Progenitor cell of endocrine pancreas (in vitro differentiated cells): Measurements from ENCODE around the gene LLGL2. TPM values are rescaled to one million over a fixed set of nuclear protein-coding genes. Genes with fewer than 3 reads are reported as not detected.

ENCODE experiments used
- DNase-seq: peaks from one replicate; pipeline ENCODE4 v3.0.0; 2021; ENCODE audit warnings: low spot score; ENCODE audit not compliant: unreplicated experiment
- H3K27ac Mint-ChIP-seq: 2 replicates; pipeline ENCODE4 v1.8.0; 2021; ENCODE audit warnings: mild to moderate bottlenecking, moderate library complexity, mixed read lengths
- H3K27me3 Mint-ChIP-seq: 2 replicates; pipeline ENCODE4 v1.8.0; 2021; ENCODE audit warnings: mixed read lengths
- H3K36me3 Mint-ChIP-seq: 2 replicates; pipeline ENCODE4 v1.8.0; 2022; ENCODE audit warnings: mixed read lengths; ENCODE audit not compliant: insufficient read depth
- H3K4me1 Mint-ChIP-seq: 2 replicates; pipeline ENCODE4 v1.8.0; 2021; ENCODE audit warnings: low read depth, mixed read lengths
- H3K4me3 Mint-ChIP-seq: 2 replicates; pipeline ENCODE4 v1.8.0; 2021; ENCODE audit warnings: low read depth, mild to moderate bottlenecking, moderate library complexity, mixed read lengths
- H3K9me3 Mint-ChIP-seq: 2 replicates; pipeline ENCODE4 v1.8.0; 2021; ENCODE audit warnings: low read depth, mixed read lengths
- CTCF ChIP-seq: fragments of 200-600 bp; sonication (generic); IDR thresholded peaks from one replicate; pipeline ENCODE4 v1.5.0; 2021; ENCODE audit warnings: antibody characterized with exemption, mild to moderate bottlenecking; ENCODE audit not compliant: unreplicated experiment
- total RNA-seq: library from RNA; stranded (reverse); gene quantifications from 2 replicates; pipeline ENCODE4 v1.2.1, GENCODE V29; 2021

Gene LLGL2
- total RNA-seq, 1 donor from 2014 or later, result 235 TPM

DNA sequence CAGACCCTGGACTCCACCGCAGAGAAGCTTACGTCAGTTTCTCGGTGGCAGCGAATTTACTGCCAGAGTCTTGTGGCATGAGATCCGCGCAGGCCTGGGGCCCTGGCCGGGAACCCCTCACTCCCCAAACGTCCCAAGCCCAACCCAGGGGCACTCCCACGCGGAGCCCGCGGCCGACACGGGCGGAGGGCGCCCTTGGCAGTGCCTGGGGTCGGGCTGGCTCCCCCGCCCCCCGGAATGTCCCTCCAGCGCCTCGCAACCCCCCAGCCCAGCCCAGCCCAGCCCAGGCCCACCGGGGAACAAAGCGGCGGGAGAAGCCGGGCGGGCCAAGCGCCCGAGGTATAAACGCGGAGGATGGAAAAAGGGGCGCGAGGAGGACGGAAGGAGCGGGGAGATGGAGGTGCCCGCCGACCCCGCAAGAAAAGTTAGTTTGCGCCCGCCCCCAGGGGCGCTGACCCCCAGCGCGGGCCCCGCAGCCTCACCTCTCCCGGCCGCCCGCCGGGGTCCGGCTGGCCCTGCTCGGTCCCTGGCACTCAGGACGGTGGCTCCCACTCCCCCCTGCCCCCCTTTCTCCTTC lies 10.5 kb upstream of the LLGL2 start:
- Mint-ChIP-seq H3K9me3 (no peaks in the 10 kb centered on the region), H3K27ac (peak overlapping the region; percentile 71), H3K4me3 (peak overlapping the region; percentile 83), H3K4me1 (peaks cover 26% of the 10 kb centered on the region), H3K36me3 (peaks cover 12% of the 10 kb centered on the region), H3K27me3 (no peaks in the 10 kb centered on the region)
- peak; percentile 42 for DNase-seq
- no peak for TF ChIP-seq CTCF

- Mint-ChIP-seq H3K27ac (peak within 1 kb of the TSS; percentile 92), H3K4me1 (peaks cover 26% of the 10 kb centered on the region), H3K4me3 (peak within 1 kb of the TSS; percentile 83), H3K27me3 (no peaks in the 10 kb centered on the region), H3K36me3 (peaks cover 12% of the 10 kb centered on the region), H3K9me3 (no peaks in the 10 kb centered on the region)
- DNase-seq, result peak; percentile 93
- TF ChIP-seq CTCF, result peak; percentile 98
Measured at GRCh38 chr17:75515496-75516254, 9.8 kb upstream of the LLGL2 start, which contains the start of gene CASKIN2. Gene CASKIN2, minus strand, starts transcription at chr17:75515537. Its CDS starts 1,733 bp downstream, at chr17:75513804.

DNA sequence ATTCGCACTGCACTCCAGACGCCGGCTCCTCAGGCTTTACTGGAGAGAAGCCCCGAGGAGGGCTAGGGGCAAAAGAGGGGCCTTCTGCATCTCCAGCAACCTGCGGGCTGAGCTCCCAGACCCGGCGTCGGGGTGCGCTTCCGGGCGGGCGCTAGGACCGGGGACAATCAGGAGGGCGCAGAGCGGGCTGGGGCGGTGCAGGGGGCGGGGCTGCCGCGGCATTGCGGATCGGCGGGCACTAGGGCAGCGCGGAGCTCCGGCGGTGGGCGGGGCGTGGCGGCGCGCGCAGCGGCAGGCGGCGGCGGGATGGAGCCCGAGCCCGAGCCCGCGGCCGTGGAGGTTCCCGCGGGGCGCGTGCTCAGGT lies 9.3 kb upstream of the LLGL2 start, which contains the start of gene TSEN54:
TSS of gene TSEN54 (plus strand) at position 274 of the 364 bp plus-strand sequence. CDS start at position 307, 33 bp downstream.
- Mint-ChIP-seq H3K4me1 (peaks cover 26% of the 10 kb centered on the region), H3K9me3 (no peaks in the 10 kb centered on the region), H3K4me3 (peak within 1 kb of the TSS; percentile 83), H3K27me3 (no peaks in the 10 kb centered on the region), H3K36me3 (peaks cover 12% of the 10 kb centered on the region), H3K27ac (peak within 1 kb of the TSS; percentile 92)
- TF ChIP-seq CTCF, result no peak
- DNase-seq, result peak; percentile 84

- DNase-seq, result peak; percentile 53
- Mint-ChIP-seq H3K27me3 (no peaks in the 10 kb centered on the region), H3K27ac (peak overlapping the region; percentile 91), H3K9me3 (no peaks in the 10 kb centered on the region), H3K4me1 (peaks cover 26% of the 10 kb centered on the region), H3K36me3 (peaks cover 12% of the 10 kb centered on the region), H3K4me3 (peak overlapping the region; percentile 83)
- TF ChIP-seq CTCF, result no peak
Measured at GRCh38 chr17:75516619-75517296, 8.7 kb upstream of the LLGL2 start.

DNA sequence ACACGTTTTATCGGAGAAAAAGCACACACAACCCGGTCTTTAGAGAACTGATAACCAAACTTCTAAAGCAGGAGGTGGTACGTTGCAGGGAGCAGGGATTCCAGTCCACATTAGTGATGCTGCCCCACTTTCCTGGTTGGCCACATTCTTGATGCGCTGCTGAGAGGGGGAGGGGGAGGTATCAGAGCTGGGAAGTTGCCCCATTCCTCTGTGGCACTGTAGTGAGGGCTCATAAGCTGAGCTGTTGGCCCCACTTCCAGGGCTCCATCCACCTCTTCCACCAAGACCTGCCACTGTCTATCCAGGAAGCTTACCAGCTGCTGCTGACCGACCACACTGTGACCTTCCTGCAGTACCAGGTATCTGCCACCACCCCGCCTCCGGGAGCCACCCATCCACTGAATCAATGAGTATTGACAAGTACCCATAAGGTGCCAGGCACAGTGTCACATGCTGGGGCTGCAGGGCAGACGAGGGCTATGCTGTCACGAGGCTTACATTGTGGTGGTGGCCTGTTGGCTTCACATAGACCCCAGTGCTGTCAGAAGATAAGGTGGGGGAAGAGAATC lies 8.1 kb upstream of the LLGL2 start:
- Mint-ChIP-seq H3K4me1 (peaks cover 23% of the 10 kb centered on the region), H3K4me3 (peak overlapping the region; percentile 83), H3K27ac (peak overlapping the region; percentile 91), H3K27me3 (no peaks in the 10 kb centered on the region), H3K36me3 (peaks cover 14% of the 10 kb centered on the region), H3K9me3 (no peaks in the 10 kb centered on the region)
- no peak for DNase-seq
- TF ChIP-seq CTCF, result peak; percentile 20
